ENCODE data around the gene KCTD8.

GRCh38 chr4:44354172-44354571 is 94.4 kb downstream of the KCTD8 start:
- TF ChIP-seq CTCF (IDR thresholded peaks at IDR 0.05; ENCODE audit: borderline replicate concordance, extremely low read depth, low read length, poor library complexity, severe bottlenecking): no peak
- TF ChIP-seq EZH2 (IDR thresholded peaks at IDR 0.05; ENCODE audit: borderline replicate concordance, low read depth, low read length, severe bottlenecking): no peak
